Neural progenitor cell (in vitro differentiated cells): Measurements from ENCODE around the gene F2RL1.

Experiments
- EZH2 ChIP-seq: fragments of 200-600 bp; sonication (generic); IDR thresholded peaks from 2 replicates; pipeline ENCODE4 v1.6.1; 2017; ENCODE audit warnings: antibody characterized with exemption, mild to moderate bottlenecking, moderate library complexity
- TF ChIP-seq, protein P1 (sequence below): fragments of 200-600 bp; sonication (generic); IDR thresholded peaks from 2 replicates; pipeline ENCODE4 v1.5.1; 2017; ENCODE audit warnings: antibody characterized with exemption, mild to moderate bottlenecking

DNA sequence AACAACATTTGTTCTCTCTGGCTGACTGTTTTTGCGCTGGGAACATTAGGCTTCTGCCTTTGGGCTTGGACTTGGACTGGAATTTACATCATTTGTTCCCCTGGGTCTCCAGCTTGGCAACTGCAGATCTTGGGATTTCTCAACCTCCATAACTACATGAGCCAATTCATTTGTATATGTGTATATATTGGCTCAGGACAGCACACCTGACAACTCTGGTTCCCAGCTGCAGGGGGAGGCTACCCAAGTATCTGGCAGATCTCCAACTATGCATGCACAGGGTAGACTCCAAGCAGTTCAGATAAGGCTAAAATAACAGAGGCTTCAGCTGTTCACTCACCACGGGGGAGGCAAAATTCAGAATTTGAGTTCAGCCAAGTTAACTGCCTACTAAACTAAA lies 31.6 kb upstream of the F2RL1 start:
- TF ChIP-seq, protein P1, sequence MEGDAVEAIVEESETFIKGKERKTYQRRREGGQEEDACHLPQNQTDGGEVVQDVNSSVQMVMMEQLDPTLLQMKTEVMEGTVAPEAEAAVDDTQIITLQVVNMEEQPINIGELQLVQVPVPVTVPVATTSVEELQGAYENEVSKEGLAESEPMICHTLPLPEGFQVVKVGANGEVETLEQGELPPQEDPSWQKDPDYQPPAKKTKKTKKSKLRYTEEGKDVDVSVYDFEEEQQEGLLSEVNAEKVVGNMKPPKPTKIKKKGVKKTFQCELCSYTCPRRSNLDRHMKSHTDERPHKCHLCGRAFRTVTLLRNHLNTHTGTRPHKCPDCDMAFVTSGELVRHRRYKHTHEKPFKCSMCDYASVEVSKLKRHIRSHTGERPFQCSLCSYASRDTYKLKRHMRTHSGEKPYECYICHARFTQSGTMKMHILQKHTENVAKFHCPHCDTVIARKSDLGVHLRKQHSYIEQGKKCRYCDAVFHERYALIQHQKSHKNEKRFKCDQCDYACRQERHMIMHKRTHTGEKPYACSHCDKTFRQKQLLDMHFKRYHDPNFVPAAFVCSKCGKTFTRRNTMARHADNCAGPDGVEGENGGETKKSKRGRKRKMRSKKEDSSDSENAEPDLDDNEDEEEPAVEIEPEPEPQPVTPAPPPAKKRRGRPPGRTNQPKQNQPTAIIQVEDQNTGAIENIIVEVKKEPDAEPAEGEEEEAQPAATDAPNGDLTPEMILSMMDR, result no peak
- no peak for TF ChIP-seq EZH2
